IMR-90 (cell line): ENCODE measurements around the gene STOM.

ENCODE experiments used
- BHLHE40 ChIP-seq: fragments of 150-350 bp; IDR thresholded peaks from 2 replicates; pipeline ENCODE4 v1.6.1; 2016; ENCODE audit warnings: mild to moderate bottlenecking, low read depth, low read length
- CHD1 ChIP-seq: IDR thresholded peaks from 2 replicates; pipeline ENCODE4 v1.6.1; 2012; ENCODE audit warnings: low read depth, low read length, improper control_type of control experiment
- CTCF ChIP-seq: conservative IDR thresholded peaks from 2 replicates; pipeline ENCODE4 v1.5.1; 2012; ENCODE audit warnings: mild to moderate bottlenecking, low read depth, low read length, improper control_type of control experiment
- NFE2L2 ChIP-seq: fragments of 150-350 bp; IDR thresholded peaks from 2 replicates; pipeline ENCODE4 v1.6.1; 2016; ENCODE audit warnings: low read depth, mild to moderate bottlenecking, low read length
- POLR2A ChIP-seq: IDR thresholded peaks from 2 replicates; pipeline ENCODE4 v1.6.1; 2012; ENCODE audit warnings: mild to moderate bottlenecking, low read depth, low read length
- RAD21 ChIP-seq: IDR thresholded peaks from 2 replicates; pipeline ENCODE4 v1.6.1; 2012; ENCODE audit warnings: low read length, improper control_type of control experiment

GRCh38 chr9:121318631-121319382 is 51.2 kb downstream of the STOM start:
- no peak for TF ChIP-seq CTCF
- TF ChIP-seq CHD1, result no peak
- no peak for TF ChIP-seq NFE2L2
- no peak for TF ChIP-seq RAD21
- no peak for TF ChIP-seq POLR2A
- no peak for TF ChIP-seq BHLHE40
